Epithelial cell of proximal tubule (primary cell): ENCODE data around the gene PTPRN2. TPM values are rescaled to one million over a fixed set of nuclear protein-coding genes. Genes with fewer than 3 reads are reported as not detected.

Source experiments
- DNase-seq: peaks from one replicate; pipeline ENCODE4 v3.0.0-alpha.2; 2011; ENCODE audit warnings: low read depth
- H3K4me3 ChIP-seq: 2 replicates; pipeline ENCODE4 v1.5.1; 2011; ENCODE audit warnings: low read depth, mild to moderate bottlenecking, low read length
- total RNA-seq: library from RNA; depleted of rRNA; stranded (reverse); fragments of >200 nt; gene quantifications from 2 replicates; pipeline ENCODE4 v1.2.3, GENCODE V29; 2015
- TF ChIP-seq, protein P1 (sequence below): conservative IDR thresholded peaks from 2 replicates; pipeline ENCODE4 v1.5.1; 2012; ENCODE audit warnings: low read depth, mild to moderate bottlenecking, low read length

PTPRN2 gene
- total RNA-seq, 1 donor from 2014 or later = 2.8 TPM

DNA sequence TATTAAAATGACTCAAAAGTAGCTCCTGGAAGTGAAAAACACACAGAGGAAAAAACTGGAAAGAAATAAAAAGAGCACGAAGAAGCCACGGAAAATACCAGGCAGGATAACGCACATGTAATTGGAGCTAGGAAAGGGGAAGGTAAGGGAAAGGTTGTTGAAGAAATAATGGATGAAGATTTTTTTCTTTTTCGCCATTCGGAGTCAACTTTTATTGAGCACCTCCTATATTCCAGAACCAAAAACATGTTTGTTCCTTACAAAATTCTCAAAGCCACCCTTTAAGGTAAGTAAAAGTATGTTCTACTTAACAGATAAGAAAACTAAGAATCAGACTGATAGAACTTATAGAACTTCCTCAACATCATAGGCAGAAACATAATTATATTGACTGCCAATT is 32.8 kb upstream of the PTPRN2 start:
- TF ChIP-seq, protein P1, sequence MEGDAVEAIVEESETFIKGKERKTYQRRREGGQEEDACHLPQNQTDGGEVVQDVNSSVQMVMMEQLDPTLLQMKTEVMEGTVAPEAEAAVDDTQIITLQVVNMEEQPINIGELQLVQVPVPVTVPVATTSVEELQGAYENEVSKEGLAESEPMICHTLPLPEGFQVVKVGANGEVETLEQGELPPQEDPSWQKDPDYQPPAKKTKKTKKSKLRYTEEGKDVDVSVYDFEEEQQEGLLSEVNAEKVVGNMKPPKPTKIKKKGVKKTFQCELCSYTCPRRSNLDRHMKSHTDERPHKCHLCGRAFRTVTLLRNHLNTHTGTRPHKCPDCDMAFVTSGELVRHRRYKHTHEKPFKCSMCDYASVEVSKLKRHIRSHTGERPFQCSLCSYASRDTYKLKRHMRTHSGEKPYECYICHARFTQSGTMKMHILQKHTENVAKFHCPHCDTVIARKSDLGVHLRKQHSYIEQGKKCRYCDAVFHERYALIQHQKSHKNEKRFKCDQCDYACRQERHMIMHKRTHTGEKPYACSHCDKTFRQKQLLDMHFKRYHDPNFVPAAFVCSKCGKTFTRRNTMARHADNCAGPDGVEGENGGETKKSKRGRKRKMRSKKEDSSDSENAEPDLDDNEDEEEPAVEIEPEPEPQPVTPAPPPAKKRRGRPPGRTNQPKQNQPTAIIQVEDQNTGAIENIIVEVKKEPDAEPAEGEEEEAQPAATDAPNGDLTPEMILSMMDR = no peak
- H3K4me3 ChIP-seq = no peak overlapping the region
- no peak for DNase-seq

DNA sequence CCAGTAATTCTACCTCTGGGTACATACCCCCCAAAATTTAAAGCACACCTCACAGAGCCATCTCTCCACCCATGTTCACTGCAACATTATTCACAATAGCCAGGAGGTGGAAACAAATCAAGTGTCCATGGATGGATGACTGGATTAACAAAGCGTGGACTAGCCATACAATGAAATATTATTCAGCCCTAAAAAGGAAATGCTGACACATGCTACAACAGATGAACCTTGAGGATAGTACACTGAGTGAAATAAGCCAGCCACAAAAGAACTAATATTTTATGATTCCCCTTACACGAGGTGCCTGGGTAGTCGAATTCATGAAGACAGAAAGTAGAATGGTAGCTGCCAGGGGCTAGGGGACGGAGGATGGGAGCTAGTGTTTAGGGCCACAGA is 31.1 kb upstream of the PTPRN2 start:
- TF ChIP-seq, protein P1 = no peak
- no peak for DNase-seq
- H3K4me3 ChIP-seq = no peak overlapping the region

DNA sequence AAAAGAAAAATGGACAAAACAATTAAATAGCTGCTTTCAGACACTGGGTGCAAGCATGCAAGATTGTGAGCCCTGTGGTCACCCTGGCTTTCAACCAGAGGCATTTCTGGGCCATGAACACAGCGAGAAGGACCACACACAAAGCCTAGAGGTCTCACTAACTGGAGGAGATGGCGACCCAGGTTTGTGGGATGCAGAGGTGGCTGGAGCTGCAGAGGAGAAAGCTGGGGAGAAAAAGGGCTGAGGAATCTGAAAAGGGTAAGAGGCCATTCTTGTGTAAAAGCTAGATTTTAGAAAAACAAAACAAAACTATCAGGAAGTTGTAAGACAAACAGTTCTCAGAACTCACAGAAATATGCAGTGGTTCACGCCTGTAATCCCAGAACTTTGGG is 30.1 kb upstream of the PTPRN2 start:
- TF ChIP-seq, protein P1 = no peak
- DNase-seq = no peak
- no peak overlapping the region for H3K4me3 ChIP-seq

DNA sequence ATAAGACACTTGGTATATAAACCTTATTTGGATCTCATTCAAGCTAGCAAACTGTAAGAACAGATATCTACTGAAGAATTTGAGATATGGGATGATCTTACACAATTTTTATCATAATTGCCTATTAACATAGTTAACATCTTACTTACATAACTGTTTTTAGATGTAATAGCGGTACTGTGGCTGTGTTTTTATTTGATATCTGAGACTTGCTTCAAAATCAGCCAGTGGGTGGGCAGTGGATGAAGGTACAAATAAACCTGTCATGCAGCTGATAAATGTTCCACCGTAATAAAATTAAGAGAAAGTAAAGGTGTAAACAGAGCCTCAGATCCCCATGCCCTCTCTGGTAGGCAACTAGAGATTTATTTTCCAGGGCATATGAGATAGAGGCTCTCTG is 28.4 kb upstream of the PTPRN2 start:
- TF ChIP-seq, protein P1 = no peak
- no peak overlapping the region for H3K4me3 ChIP-seq
- DNase-seq = no peak

DNA sequence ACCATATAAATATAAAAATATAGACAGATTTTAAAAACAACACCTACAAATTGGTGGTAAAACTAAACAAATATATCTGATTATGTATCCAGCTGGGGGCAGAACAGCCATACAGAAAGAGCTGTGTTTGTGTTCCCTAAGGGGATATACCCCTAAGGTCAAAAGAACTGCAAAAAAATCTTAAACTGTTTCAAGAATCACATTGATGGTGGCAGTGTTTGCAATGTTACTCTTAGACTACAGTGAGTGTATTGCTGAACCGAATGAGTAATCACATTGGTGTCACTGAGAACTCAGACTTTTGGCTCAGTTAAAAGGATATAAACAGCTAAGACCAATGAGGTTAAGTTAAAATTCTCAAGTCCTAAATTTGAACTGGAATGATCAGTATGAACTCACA is 27.1 kb upstream of the PTPRN2 start:
- TF ChIP-seq, protein P1 = no peak
- no peak for DNase-seq

DNA sequence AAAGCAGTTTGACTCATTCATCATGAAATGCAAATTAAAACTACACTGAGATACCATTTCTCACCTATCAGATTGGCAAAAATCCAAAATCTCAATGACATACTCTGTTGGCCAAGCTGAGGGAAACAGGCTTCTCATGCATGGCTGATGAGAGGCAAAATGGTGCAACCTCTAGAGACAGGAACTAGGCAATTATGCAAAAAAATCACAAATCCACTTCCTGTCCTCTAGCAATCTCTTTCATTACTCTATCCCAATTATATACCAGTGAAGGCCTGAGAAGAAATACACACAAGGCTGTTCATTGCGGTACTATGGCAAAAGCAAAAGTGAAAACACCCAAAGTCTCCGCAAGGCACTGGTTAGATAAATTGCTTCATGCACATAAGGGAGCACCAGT is 25.9 kb upstream of the PTPRN2 start:
- DNase-seq = no peak
- H3K4me3 ChIP-seq = no peak overlapping the region
- TF ChIP-seq, protein P1 = no peak

More for the DNA sequence above, 27.1 kb upstream of the PTPRN2 start:
- no peak overlapping the region for H3K4me3 ChIP-seq

DNA sequence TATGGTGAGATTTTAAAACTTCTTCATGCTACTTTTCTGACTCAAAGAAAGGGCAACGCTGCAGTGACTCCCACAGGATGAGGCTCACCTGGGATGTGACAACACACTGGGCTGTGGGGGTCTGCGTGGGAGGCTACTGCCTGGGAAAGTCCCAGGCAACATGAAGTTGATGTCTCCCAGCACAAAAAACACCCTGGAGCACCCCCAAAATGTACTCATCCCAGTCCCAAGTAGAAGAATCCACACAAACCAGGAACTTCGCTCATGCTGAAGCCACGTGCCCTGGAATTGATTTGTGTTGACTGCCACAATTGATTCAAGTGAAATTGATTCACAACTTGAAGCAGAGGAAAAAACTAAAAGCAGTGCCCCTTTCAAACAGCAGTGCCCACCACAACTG is 24.9 kb upstream of the PTPRN2 start:
- TF ChIP-seq, protein P1 = no peak
- no peak for DNase-seq
- H3K4me3 ChIP-seq = no peak overlapping the region
